ENCODE measurements around the gene PHLDA1. TPM values are rescaled to one million over a fixed set of nuclear protein-coding genes. Genes with fewer than 3 reads are reported as not detected.

PHLDA1 gene
- total and polyA plus RNA-seq, 9 of the 15 experiments (the other 6 are each of a cell fraction or from before 2014, with no cell fraction given): 0.15 to 2.9 (median 0.54) TPM

DNA sequence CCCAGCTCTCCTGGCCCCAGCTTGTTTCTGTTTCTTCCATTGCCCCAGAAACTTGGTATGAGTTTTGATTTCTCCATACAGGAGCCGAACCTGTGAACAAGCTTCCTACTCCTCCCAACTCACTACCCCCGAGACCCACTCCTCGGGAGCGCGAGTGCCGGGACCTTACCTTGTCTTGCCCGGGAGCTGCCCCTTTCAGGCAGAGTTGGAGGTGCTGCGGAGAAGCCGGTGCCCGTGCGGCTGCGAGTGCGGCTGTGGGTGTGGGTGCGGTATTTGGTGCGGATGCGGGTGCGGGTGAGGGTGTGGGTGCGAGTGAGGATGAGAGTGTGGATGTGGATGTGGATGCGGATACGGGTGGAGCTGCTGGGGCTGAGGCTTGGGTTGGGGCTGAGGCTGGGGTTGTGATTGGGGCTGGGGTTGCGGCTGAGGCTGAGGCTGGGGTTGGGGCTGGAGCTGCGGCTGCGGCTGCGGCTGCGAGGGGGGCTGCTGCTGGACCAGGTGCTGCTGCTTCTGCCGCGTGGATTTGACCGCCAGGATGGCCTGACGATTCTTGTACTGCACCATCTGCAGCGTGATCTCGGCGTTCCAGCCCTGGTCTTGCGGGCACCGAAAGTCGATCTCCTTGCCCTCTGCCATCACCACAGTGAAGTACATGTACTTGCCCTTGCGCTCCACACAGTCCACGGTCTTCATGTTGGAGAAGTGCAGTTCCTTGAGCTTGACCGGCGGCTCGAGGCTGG lies 1.1 kb downstream of the PHLDA1 start:
- no peak for DNase-seq (ENCODE audit: extremely low read depth in 1 of 4, low spot score in 3 of 4)
- Histone ChIP-seq H3K36me3 (ENCODE audit: control insufficient read depth, insufficient read depth, low read length) (no peaks in the 10 kb centered on the region), H3K9ac (ENCODE audit: insufficient read depth in 1 of 2, low read depth in 2 of 2, low read length in 2 of 2) (peak overlapping the region; percentile 8 to 93; a peak in 2 of 4 replicates), H3K9me3 (replicated peaks; ENCODE audit: control insufficient read depth, insufficient read depth, low read depth, low read length) (no peaks in the 10 kb centered on the region), H2AFZ (ENCODE audit: low read depth, low read length) (peak overlapping the region; percentile 90), H3K4me2 (ENCODE audit: insufficient read depth, low read length) (peak overlapping the region; percentile 86), H3K4me3 (peak overlapping the region; percentile 54), H3K9me1 (ENCODE audit: control insufficient read depth, insufficient read depth, low read length) (no peaks in the 10 kb centered on the region), H3K27ac (ENCODE audit: extremely low read depth, low read depth, low read length) (no peak overlapping the region), H3K79me2 (ENCODE audit: control insufficient read depth, insufficient read depth, low read length) (no peaks in the 10 kb centered on the region), H3K4me1 (replicated peaks in 1 of 2; ENCODE audit: control insufficient read depth in 2 of 2, insufficient read depth in 2 of 2, low read length in 2 of 2) (peaks cover 27 to 37% of the 10 kb centered on the region in 2 experiments; a peak in 4 of 5 replicates), H4K20me1 (replicated peaks; ENCODE audit: control insufficient read depth, insufficient read depth, low read length) (no peaks in the 10 kb centered on the region), H3K27me3 (ENCODE audit: control insufficient read depth in 2 of 2, insufficient read depth in 2 of 2, low read length in 2 of 2) (peaks cover 0 to 8% of the 10 kb centered on the region in 2 experiments; a peak in 1 of 5 replicates)
- in situ Hi-C loops (cut with MboI) (loop anchor here (5.0 to 25.0 kb wide), 2 partner anchors 518 to 693 kb away; partner anchors contain the start of genes CAPS2, GLIPR1L1 and KRR1), intact Hi-C loops (cut with micrococcal nuclease) (loop anchor here (1.0 to 10.0 kb wide), 10 partner anchors 78 to 543 kb away; no protein-coding TSS in a partner anchor)
- no TSS peak for BruUV-seq (replicated peaks)
- CTCF ChIA-PET (ENCODE audit: low intra/inter-chr PET ratio): interaction anchor here (0.6 to 1.7 kb wide), 2 partner anchors 503 to 1015 kb away, joined by 3 to 6 read pairs; no protein-coding TSS in a partner anchor
- ATAC-seq: no peak
- POLR2A ChIA-PET: interaction anchor here (0.6 to 1.4 kb wide), 4 partner anchors 8 to 543 kb away, joined by 3 to 7 read pairs (median 4); no protein-coding TSS in a partner anchor
- 70% methylated on average over 19 of the region's 40 CpGs for WGBS (ENCODE audit: insufficient coverage, low coverage, missing lambda C conversion rate)
- no peak for FAIRE-seq
- TF ChIP-seq ZSCAN29 (IDR thresholded peaks at IDR 0.05) (no peak), NR3C1 (CRISPR knock-in tag; IDR thresholded peaks at IDR 0.05) (0 out of 2 replicates have a peak, but pooled peaks have one; percentile 3), HNRNPUL1 (IDR thresholded peaks at IDR 0.05; ENCODE audit: low read length) (no peak), ZNF41 (CRISPR knock-in tag; conservative IDR thresholded peaks at IDR 0.05) (no peak), IRF1 (CRISPR knock-in tag; IDR thresholded peaks at IDR 0.05; ENCODE audit: borderline replicate concordance) (no peak), RBFOX2 (IDR thresholded peaks at IDR 0.05; ENCODE audit: low read depth, low read length) (peak; percentile 5; the same call in 1 of the 2 replicates), ZNF449 (CRISPR knock-in tag; IDR thresholded peaks at IDR 0.05) (no peak), RBM39 (optimal IDR thresholded peaks at IDR 0.05; ENCODE audit: low read depth, low read length) (no peak), BRD9 (IDR thresholded peaks at IDR 0.05; ENCODE audit: low read depth, partially characterized antibody) (no peak), FOXP1 (CRISPR knock-in tag; IDR thresholded peaks at IDR 0.05) (0 out of 2 replicates have a peak, but pooled peaks have one; percentile 7), RNF219 (CRISPR knock-in tag; IDR thresholded peaks at IDR 0.05) (no peak)
- TF ChIP-seq, protein P1, sequence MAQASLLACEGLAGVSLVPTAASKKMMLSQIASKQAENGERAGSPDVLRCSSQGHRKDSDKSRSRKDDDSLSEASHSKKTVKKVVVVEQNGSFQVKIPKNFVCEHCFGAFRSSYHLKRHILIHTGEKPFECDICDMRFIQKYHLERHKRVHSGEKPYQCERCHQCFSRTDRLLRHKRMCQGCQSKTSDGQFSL (CRISPR knock-in tag; IDR thresholded peaks at IDR 0.05): no peak
- TF ChIP-seq, protein P1 (tag; IDR thresholded peaks at IDR 0.05): no peak
- TF ChIP-seq, protein P2, sequence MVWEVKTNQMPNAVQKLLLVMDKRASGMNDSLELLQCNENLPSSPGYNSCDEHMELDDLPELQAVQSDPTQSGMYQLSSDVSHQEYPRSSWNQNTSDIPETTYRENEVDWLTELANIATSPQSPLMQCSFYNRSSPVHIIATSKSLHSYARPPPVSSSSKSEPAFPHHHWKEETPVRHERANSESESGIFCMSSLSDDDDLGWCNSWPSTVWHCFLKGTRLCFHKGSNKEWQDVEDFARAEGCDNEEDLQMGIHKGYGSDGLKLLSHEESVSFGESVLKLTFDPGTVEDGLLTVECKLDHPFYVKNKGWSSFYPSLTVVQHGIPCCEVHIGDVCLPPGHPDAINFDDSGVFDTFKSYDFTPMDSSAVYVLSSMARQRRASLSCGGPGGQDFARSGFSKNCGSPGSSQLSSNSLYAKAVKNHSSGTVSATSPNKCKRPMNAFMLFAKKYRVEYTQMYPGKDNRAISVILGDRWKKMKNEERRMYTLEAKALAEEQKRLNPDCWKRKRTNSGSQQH (CRISPR knock-in tag; IDR thresholded peaks at IDR 0.05): peak; percentile 35; the same call in 1 of the 2 replicates

Measured in K562 (cell line).